H1 (cell line): ENCODE measurements around the gene PAWR. TPM values are rescaled to one million over a fixed set of nuclear protein-coding genes. Genes with fewer than 3 reads are reported as not detected.
A peak's percentile ranks its signal among the peaks of the same experiment; 100 is the strongest.

Experiments
- CTCF ChIA-PET: fragments of 300-600 bp; sonication (Branson Sonifier 250); formaldehyde crosslinking; loops from one replicate; lab custom pipeline; 2021; ENCODE audit not compliant: partially characterized antibody; lab: Charles Lee
- POLR2A ChIA-PET: fragments of 300-600 bp; sonication (Branson Sonifier 250); formaldehyde crosslinking; loops from one replicate; lab custom pipeline; 2021; ENCODE audit warnings: inconsistent platforms; ENCODE audit not compliant: partially characterized antibody; lab: Charles Lee
- DNase-seq, 2 experiments: peaks; one replicate each; pipeline versions ENCODE4 v3.0.0 to v3.0.0-alpha.2; 2010 to 2022; ENCODE audit warnings: low spot score in 2 of 2, low read depth in 1 of 2, mixed read lengths in 1 of 2
- FAIRE-seq: peaks from 2 replicates; lab custom pipeline; 2011; peaks lifted over from hg19 to GRCh38; lab: Jason Lieb, UNC
- H2AFZ ChIP-seq: 2 replicates; pipeline ENCODE4 v1.8.1; 2012; ENCODE audit warnings: low read length, inconsistent platforms
- H2AK5ac ChIP-seq: 2 replicates; pipeline ENCODE4 v1.6.1; 2013; ENCODE audit warnings: low read depth, low read length
- H2BK120ac ChIP-seq: replicated peaks from 2 replicates; pipeline ENCODE3; 2013; ENCODE audit warnings: low read depth, low read length, inconsistent platforms
- H2BK12ac ChIP-seq: 2 replicates; pipeline ENCODE4 v1.6.1; 2013; ENCODE audit warnings: low read depth, low read length
- H2BK15ac ChIP-seq: 2 replicates; pipeline ENCODE4 v1.6.1; 2013; ENCODE audit warnings: low read length
- H2BK20ac ChIP-seq: 2 replicates; pipeline ENCODE4 v1.6.1; 2013; ENCODE audit warnings: low read length
- H2BK5ac ChIP-seq: 2 replicates; pipeline ENCODE4 v1.6.1; 2013; ENCODE audit warnings: low read depth, low read length
- H3K14ac ChIP-seq: 2 replicates; pipeline ENCODE4 v1.6.1; 2013; ENCODE audit warnings: inconsistent platforms; ENCODE audit not compliant: insufficient read length
- H3K18ac ChIP-seq: 2 replicates; pipeline ENCODE4 v1.6.1; 2013; ENCODE audit warnings: low read length; ENCODE audit errors: extremely low read depth
- H3K23ac ChIP-seq: 2 replicates; pipeline ENCODE4 v1.6.1; 2013; ENCODE audit warnings: inconsistent platforms; ENCODE audit not compliant: insufficient read length
- H3K23me2 ChIP-seq: 2 replicates; pipeline ENCODE4 v1.6.1; 2013; ENCODE audit warnings: low read depth, low read length
- H3K27ac ChIP-seq: 2 replicates; pipeline ENCODE4 v1.6.1; 2011; ENCODE audit warnings: low read depth, low read length, inconsistent platforms
- H3K27me3 ChIP-seq, 4 experiments: replicated peaks in 1 of 4; 1 replicate in 1 of 4; 2 replicates in 3 of 4; pipeline versions ENCODE4 v1.6.1 to v1.8.1; 2011 to 2013; ENCODE audit warnings: low read length in 3 of 4, mild to moderate bottlenecking in 3 of 4, inconsistent platforms in 2 of 4, mixed read lengths in 2 of 4, moderate library complexity in 1 of 4; ENCODE audit not compliant: control insufficient read depth in 3 of 4, insufficient read depth in 3 of 4; ENCODE audit errors: extremely low read depth in 1 of 4
- H3K36me3 ChIP-seq, 4 experiments: 2 replicates each; pipeline versions ENCODE4 v1.6.1 to v1.8.1; 2011 to 2013; ENCODE audit warnings: mild to moderate bottlenecking in 4 of 4, low read length in 3 of 4, moderate library complexity in 2 of 4, control low read depth in 1 of 4, inconsistent platforms in 1 of 4; ENCODE audit not compliant: insufficient read depth in 4 of 4, control insufficient read depth in 2 of 4
- H3K4ac ChIP-seq: replicated peaks from 2 replicates; pipeline ENCODE3; 2013; ENCODE audit warnings: low read length, low read depth, mixed read lengths, inconsistent platforms; ENCODE audit not compliant: insufficient read length
- H3K4me1 ChIP-seq, 4 experiments: replicated peaks in 1 of 4; 1 replicate in 1 of 4; 2 replicates in 3 of 4; pipeline versions ENCODE4 v1.6.1 to v1.8.1; 2011 to 2013; ENCODE audit warnings: low read length in 3 of 4, inconsistent platforms in 2 of 4, mixed read lengths in 1 of 4; ENCODE audit not compliant: insufficient read depth in 4 of 4, control insufficient read depth in 3 of 4
- H3K4me2 ChIP-seq, 2 experiments: 2 replicates each; pipeline versions ENCODE4 v1.6.1 to v1.8.1; 2011 to 2013; ENCODE audit warnings: low read depth in 2 of 2, low read length in 2 of 2, control low read depth in 1 of 2, inconsistent platforms in 1 of 2, mild to moderate bottlenecking in 1 of 2; ENCODE audit not compliant: insufficient read depth in 1 of 2
- H3K4me3 ChIP-seq, 4 experiments: fragments of 200-600, 300-600 bp in 1 of 4; sonication (generic), shearing (Covaris generic), sonication (Bioruptor Twin) in 1 of 4; 2 replicates each; pipeline versions ENCODE4 v1.5.1 to v1.8.1; 2011 to 2016; ENCODE audit warnings: low read length in 4 of 4, low read depth in 3 of 4, control low read depth in 2 of 4, inconsistent platforms in 2 of 4, mild to moderate bottlenecking in 2 of 4, mixed read lengths in 1 of 4, moderate library complexity in 1 of 4; ENCODE audit not compliant: insufficient read depth in 2 of 4; ENCODE audit errors: extremely low read depth in 1 of 4
- H3K56ac ChIP-seq: replicated peaks from 2 replicates; pipeline ENCODE3; 2013; ENCODE audit warnings: low read depth, mild to moderate bottlenecking, mixed read lengths, low read length, inconsistent platforms; ENCODE audit not compliant: insufficient read length
- H3K79me1 ChIP-seq: 2 replicates; pipeline ENCODE4 v1.6.1; 2013; ENCODE audit warnings: low read depth, low read length, control low read depth
- H3K79me2 ChIP-seq, 2 experiments: 2 replicates each; pipeline versions ENCODE4 v1.6.1 to v1.8.1; 2012 to 2013; ENCODE audit warnings: low read length in 2 of 2, mild to moderate bottlenecking in 2 of 2, inconsistent platforms in 1 of 2; ENCODE audit not compliant: insufficient read depth in 2 of 2, control insufficient read depth in 1 of 2
- H3K9ac ChIP-seq, 4 experiments: replicated peaks in 1 of 4; 1 replicate in 1 of 4; 2 replicates in 3 of 4; pipeline versions ENCODE4 v1.6.1 to v1.8.1; 2011 to 2013; ENCODE audit warnings: low read depth in 3 of 4, low read length in 3 of 4, control low read depth in 2 of 4, mild to moderate bottlenecking in 2 of 4, moderate library complexity in 2 of 4, inconsistent platforms in 1 of 4; ENCODE audit errors: extremely low read depth in 1 of 4
- H3K9me3 ChIP-seq, 2 experiments: 2 replicates each; pipeline versions ENCODE4 v1.6.1 to v1.8.1; 2012 to 2013; ENCODE audit warnings: mild to moderate bottlenecking in 2 of 2, moderate library complexity in 2 of 2, control low read depth in 1 of 2, inconsistent platforms in 1 of 2, low read depth in 1 of 2, low read length in 1 of 2, mixed read lengths in 1 of 2; ENCODE audit not compliant: insufficient read depth in 2 of 2
- H4K20me1 ChIP-seq, 2 experiments: replicated peaks in 1 of 2; 2 replicates each; pipeline versions ENCODE3 to v1.8.1; 2011 to 2013; ENCODE audit warnings: inconsistent platforms in 2 of 2, low read length in 2 of 2, mild to moderate bottlenecking in 1 of 2; ENCODE audit not compliant: insufficient read depth in 2 of 2, control insufficient read depth in 1 of 2
- H4K5ac ChIP-seq: 2 replicates; pipeline ENCODE4 v1.6.1; 2013; ENCODE audit warnings: low read length, low read depth, mixed read lengths, inconsistent platforms; ENCODE audit not compliant: insufficient read length
- H4K8ac ChIP-seq: 2 replicates; pipeline ENCODE4 v1.8.0; 2013; ENCODE audit warnings: mild to moderate bottlenecking, moderate library complexity, low read length, inconsistent platforms; ENCODE audit not compliant: insufficient read depth; ENCODE audit errors: extremely low read depth
- H4K91ac ChIP-seq: replicated peaks from 2 replicates; pipeline ENCODE3; 2013; ENCODE audit warnings: low read length, mixed read lengths, inconsistent platforms; ENCODE audit not compliant: insufficient read length
- ATF2 ChIP-seq: IDR thresholded peaks from 2 replicates; pipeline ENCODE4 v1.6.1; 2012; ENCODE audit warnings: low read length, inconsistent platforms
- BRCA1 ChIP-seq: IDR thresholded peaks from 2 replicates; pipeline ENCODE4 v1.6.1; 2012; ENCODE audit warnings: low read depth, low read length, improper control_type of control experiment
- CBX8 ChIP-seq: fragments of 300-800, 300-1000 bp; sonication (generic); IDR thresholded peaks from 2 replicates; pipeline ENCODE4 v1.7.1; 2016; ENCODE audit warnings: low read depth, low read length, borderline replicate concordance
- EGR1 ChIP-seq: IDR thresholded peaks from 2 replicates; pipeline ENCODE4 v1.6.1; 2011; ENCODE audit warnings: low read depth, low read length, borderline replicate concordance
- EZH2 ChIP-seq: fragments of 200-600 bp; sonication (generic); IDR thresholded peaks from 2 replicates; pipeline ENCODE4 v1.7.1; 2012; ENCODE audit warnings: low read depth, mild to moderate bottlenecking, moderate library complexity, low read length, inconsistent platforms; ENCODE audit not compliant: severe bottlenecking
- KDM1A ChIP-seq: fragments of 200-600, 300-600 bp; sonication (generic); IDR thresholded peaks from 2 replicates; pipeline ENCODE4 v1.7.1; 2016; ENCODE audit warnings: mild to moderate bottlenecking, low read length, borderline replicate concordance
- PHF8 ChIP-seq: fragments of 200-600 bp; sonication (generic); conservative IDR thresholded peaks from 2 replicates; pipeline ENCODE4 v1.7.1; 2012; ENCODE audit warnings: low read depth, mild to moderate bottlenecking, inconsistent platforms, low read length, moderate library complexity
- RAD21 ChIP-seq, 2 experiments: IDR thresholded peaks in 1 of 2; conservative IDR thresholded peaks in 1 of 2; 2 replicates each; pipeline ENCODE4 v1.6.1; 2011; ENCODE audit warnings: low read depth in 2 of 2, low read length in 2 of 2, improper control_type of control experiment in 1 of 2, inconsistent platforms in 1 of 2, mild to moderate bottlenecking in 1 of 2, moderate library complexity in 1 of 2
- SIRT6 ChIP-seq: IDR thresholded peaks from one replicate; pipeline ENCODE4 v1.7.1; 2012; ENCODE audit warnings: low read length, inconsistent platforms
- TAF7 ChIP-seq: optimal IDR thresholded peaks from 2 replicates; pipeline ENCODE3; 2011; ENCODE audit warnings: low read depth, mild to moderate bottlenecking, inconsistent platforms, low read length, moderate library complexity, borderline replicate concordance
- WGBS, 2 experiments: shearing (Covaris generic) in 1 of 2; methylation state at CpG; one replicate each; pipeline versions ENCODE4 v1.1.6 to v1.1.7; 2013 to 2015; ENCODE audit warnings: low lambda C conversion rate in 2 of 2, mixed read lengths in 2 of 2, inconsistent platforms in 1 of 2, low coverage in 1 of 2, missing lambda C conversion rate in 1 of 2; ENCODE audit not compliant: insufficient replicate concordance in 2 of 2, insufficient coverage in 1 of 2, insufficient read length in 1 of 2; ENCODE audit errors: extremely low coverage in 1 of 2, missing lambda C conversion rate in 1 of 2; 5-methylcytosine and 5-hydroxymethylcytosine counted together
- polyA plus RNA-seq, 7 experiments: library from polyadenylated mRNA; depleted of rRNA in 3 of 7; stranded (reverse) in 5 of 7; unstranded in 2 of 7; fragments of >200 nt in 5 of 7; fragments of 200-250 nt in 2 of 7; gene quantifications; 1 replicate in 5 of 7; 2 replicates in 1 of 7; 4 replicates in 1 of 7; pipeline versions ENCODE4 v1.2.1 to v1.2.3, GENCODE V29; 2011 to 2013; ENCODE audit warnings: missing spikeins in 2 of 7, mixed read lengths in 2 of 7
- total RNA-seq: library from RNA; stranded (reverse); fragmentation: NEBNext Ultra II Directional; extraction: Animal tissue kit (Norgen Biotek cat#: 25700); gene quantifications from 2 replicates; pipeline ENCODE4 v1.2.1, GENCODE V29; 2021

Gene PAWR
- total and polyA plus RNA-seq, 2 of the 8 experiments (the other 6 are each of a cell fraction or from before 2014, with no cell fraction given), result 28.3 to 327 TPM

GRCh38 chr12:79557690-79558315, 133.0 kb downstream of the PAWR start:
- ChIA-PET CTCF (interaction anchor here (0.6 to 1.1 kb wide), 2 partner anchors 11 to 13 kb away, joined by 3 to 6 read pairs; no protein-coding TSS in a partner anchor), POLR2A (interaction anchor here (1.2 kb wide), 1 partner anchor 149 kb away, joined by 3 read pairs; no protein-coding TSS in a partner anchor)
- WGBS, 2 experiments, result 84% methylated on average over 1 of the region's 1 CpG; no CpG with 5 or more reads in 1 of the 2 experiments
- no peak overlapping the region for H3K14ac ChIP-seq
- H2BK5ac ChIP-seq, result peak overlapping the region; percentile 55; the same call in 1 of the 2 replicates
- no peak overlapping the region for H2AK5ac ChIP-seq
- no peak overlapping the region for H3K56ac ChIP-seq
- no peak overlapping the region for H2BK15ac ChIP-seq
- no peaks in the 10 kb centered on the region for H3K23me2 ChIP-seq
- no peaks in the 10 kb centered on the region for H3K27me3 ChIP-seq
- no peak overlapping the region for H2BK12ac ChIP-seq
- no peak overlapping the region for H3K9ac ChIP-seq
- H3K4me1 ChIP-seq, result peaks cover 0 to 8% (median 2%) of the 10 kb centered on the region in 4 experiments; a peak in 3 of 7 replicates
- H2BK120ac ChIP-seq, result no peak overlapping the region
- H4K91ac ChIP-seq, result no peak overlapping the region
- no peak overlapping the region for H3K4me3 ChIP-seq
- H3K23ac ChIP-seq, result no peak overlapping the region
- H4K8ac ChIP-seq, result no peak overlapping the region
- peaks cover 11 to 31% of the 10 kb centered on the region in 2 experiments for H3K9me3 ChIP-seq
- no peak overlapping the region for H3K27ac ChIP-seq
- H2AFZ ChIP-seq, result no peak overlapping the region
- FAIRE-seq (no peak), DNase-seq (no peak)
- no peaks in the 10 kb centered on the region for H3K79me1 ChIP-seq
- peaks cover 0 to 48% (median 21%) of the 10 kb centered on the region in 4 experiments; a peak in 3 of 8 replicates for H3K36me3 ChIP-seq
- 0 out of 2 replicates have a peak overlapping the region, but pooled peaks have one; percentile 8 for H2BK20ac ChIP-seq
- H3K4ac ChIP-seq, result no peak overlapping the region
- 0 out of 4 replicates have a peak, but pooled peaks cover 0 to 2% of the 10 kb centered on the region in 2 experiments for H3K79me2 ChIP-seq
- no peak overlapping the region for H3K4me2 ChIP-seq
- no peaks in the 10 kb centered on the region for H4K20me1 ChIP-seq
- no peak overlapping the region for H3K18ac ChIP-seq
- H4K5ac ChIP-seq, result no peak overlapping the region
- TF ChIP-seq EGR1 (no peak), CBX8 (no peak), RAD21 (IDR thresholded peaks at IDR 0.05 in 1 of 2, conservative IDR thresholded peaks at IDR 0.05 in 1 of 2; ENCODE audit: low read depth in 2 of 2, low read length in 2 of 2) (no peak), TAF7 (no peak), SIRT6 (no peak), BRCA1 (no peak), KDM1A (no peak), PHF8 (no peak), ATF2 (no peak), EZH2 (no peak)
